Cardiac muscle cell (in vitro differentiated cells and primary cell): Measurements from ENCODE around the gene LMNA. TPM values are rescaled to one million over a fixed set of nuclear protein-coding genes. Genes with fewer than 3 reads are reported as not detected.

ENCODE experiments used
- DNase-seq, 2 donors: peaks; one replicate each; pipeline versions ENCODE4 v3.0.0 to v3.0.0-alpha.2; 2010 to 2017; ENCODE audit warnings: low read depth in 1 of 2, low spot score in 1 of 2
- H3K27ac ChIP-seq: fragments of 200-600 bp; sonication (generic); 2 replicates; pipeline ENCODE4 v1.5.1; 2016
- H3K27me3 ChIP-seq: fragments of 200-600 bp; sonication (generic); 2 replicates; pipeline ENCODE4 v1.6.0; 2016; ENCODE audit warnings: control low read depth
- H3K36me3 ChIP-seq: fragments of 200-600 bp; sonication (generic); 2 replicates; pipeline ENCODE4 v1.5.1; 2016; ENCODE audit warnings: control low read depth
- H3K4me1 ChIP-seq: fragments of 200-600 bp; sonication (generic); 2 replicates; pipeline ENCODE4 v1.8.1; 2017; ENCODE audit warnings: low read depth, mild to moderate bottlenecking, mixed run types
- H3K4me3 ChIP-seq: fragments of 200-600 bp; sonication (generic); 2 replicates; pipeline ENCODE4 v1.5.1; 2016; ENCODE audit warnings: mild to moderate bottlenecking
- H3K9me3 ChIP-seq: fragments of 200-600 bp; sonication (generic); 2 replicates; pipeline ENCODE4 v1.5.1; 2017; ENCODE audit warnings: low read depth, mild to moderate bottlenecking, control low read depth
- CTCF ChIP-seq: IDR thresholded peaks from 2 replicates; pipeline ENCODE4 v1.5.1; 2012; ENCODE audit warnings: low read depth, mild to moderate bottlenecking, low read length
- polyA plus RNA-seq: library from polyadenylated mRNA; unstranded; fragments of >200 nt; fragmentation: Nextera tagmentation; extraction: Ambion mirVana; gene quantifications from 2 replicates; pipeline ENCODE4 v1.2.1, GENCODE V29; 2016
- total RNA-seq: library from RNA; depleted of rRNA; stranded (reverse); fragments of >200 nt; gene quantifications from 2 replicates; pipeline ENCODE4 v1.2.3, GENCODE V29; 2016

LMNA gene
- total and polyA plus RNA-seq, 2 experiments from 2014 or later, result 128 to 149 TPM

- no peak for DNase-seq
- Histone ChIP-seq H3K4me1 (peaks cover 59% of the 10 kb centered on the region), H3K4me3 (no peak overlapping the region), H3K36me3 (peaks cover 19% of the 10 kb centered on the region), H3K27ac (peak overlapping the region; percentile 98), H3K27me3 (no peaks in the 10 kb centered on the region), H3K9me3 (no peaks in the 10 kb centered on the region)
- TF ChIP-seq CTCF, result no peak
Measured at GRCh38 chr1:156128308-156128653, 13.8 kb downstream of the LMNA start.

GRCh38 chr1:156128654-156129597 lies 14.4 kb downstream of the LMNA start:
- no peaks in the 10 kb centered on the region for H3K27me3 ChIP-seq
- no peak for TF ChIP-seq CTCF
- DNase-seq, result peak; percentile 59 to 92
- H3K4me1 ChIP-seq, result peaks cover 54% of the 10 kb centered on the region
- peak overlapping the region; percentile 98 for H3K27ac ChIP-seq
- peaks cover 25% of the 10 kb centered on the region for H3K36me3 ChIP-seq
- H3K9me3 ChIP-seq, result no peaks in the 10 kb centered on the region
- H3K4me3 ChIP-seq, result no peak overlapping the region

- peaks cover 35% of the 10 kb centered on the region for H3K36me3 ChIP-seq
- H3K27ac ChIP-seq, result peak overlapping the region; percentile 98
- no peaks in the 10 kb centered on the region for H3K9me3 ChIP-seq
- peak; percentile 90 to 98 for DNase-seq
- H3K4me3 ChIP-seq, result no peak overlapping the region
- H3K4me1 ChIP-seq, result peaks cover 44% of the 10 kb centered on the region
- no peaks in the 10 kb centered on the region for H3K27me3 ChIP-seq
- TF ChIP-seq CTCF, result peak; percentile 96
Measured at GRCh38 chr1:156129687-156130577, 15.4 kb downstream of the LMNA start.

- DNase-seq, result no peak
- Histone ChIP-seq H3K27ac (peak overlapping the region; percentile 45), H3K4me3 (no peak overlapping the region), H3K36me3 (peaks cover 42% of the 10 kb centered on the region), H3K4me1 (peaks cover 38% of the 10 kb centered on the region), H3K9me3 (no peaks in the 10 kb centered on the region), H3K27me3 (no peaks in the 10 kb centered on the region)
- TF ChIP-seq CTCF, result no peak
Measured at GRCh38 chr1:156130578-156130942, 16.0 kb downstream of the LMNA start.

GRCh38 chr1:156134716-156135435 lies 20.4 kb downstream of the LMNA start:
- H3K36me3 ChIP-seq, result peaks cover 71% of the 10 kb centered on the region

More at GRCh38 chr1:156134716-156135435, 20.4 kb downstream of the LMNA start:
- no peaks in the 10 kb centered on the region for H3K27me3 ChIP-seq
- no peak overlapping the region for H3K27ac ChIP-seq
- H3K4me1 ChIP-seq, result peaks cover 3% of the 10 kb centered on the region
- no peak for TF ChIP-seq CTCF
- no peaks in the 10 kb centered on the region for H3K9me3 ChIP-seq
- DNase-seq, result no peak
- no peak overlapping the region for H3K4me3 ChIP-seq
